Spleen (tissue), 7 donors: Measurements from ENCODE around the gene BTAF1.

ENCODE experiments used
- CTCF ChIP-seq, 11 experiments: fragments of 200-600 bp in 7 of 11; fragments of 450-650 bp in 4 of 11; sonication (generic) in 4 of 11; IDR thresholded peaks in 8 of 11; conservative IDR thresholded peaks in 3 of 11; 1 replicate in 7 of 11; 2 replicates in 4 of 11; pipeline versions ENCODE4 v1.4.0 to v1.8.0; 2016 to 2021; ENCODE audit warnings: antibody characterized with exemption in 11 of 11, inconsistent platforms in 4 of 11, mild to moderate bottlenecking in 1 of 11
- POLR2A ChIP-seq, 3 donors: fragments of 450-650 bp; IDR thresholded peaks; one replicate each; pipeline ENCODE4 v1.5.1; 2017; ENCODE audit warnings: antibody characterized with exemption in 3 of 3, mild to moderate bottlenecking in 1 of 3
- POLR2AphosphoS5 ChIP-seq, 3 donors: sonication (generic); formaldehyde crosslinking; IDR thresholded peaks; one replicate each; pipeline ENCODE4 v1.5.1; 2017; ENCODE audit warnings: antibody characterized with exemption in 3 of 3
- donor health status: DM: no; HTN: no; CAD: no; lungs with moderate emphysema.
- donor health status: DM: no; HTN: no; CAD: no.
- donor health status: DM: no; HTN: no; CAD: no.

GRCh38 chr10:92068900-92069299, 145.3 kb downstream of the BTAF1 start:
- TF ChIP-seq CTCF (IDR thresholded peaks at IDR 0.05 in 8 of 11, conservative IDR thresholded peaks at IDR 0.05 in 3 of 11) (no peak), POLR2AphosphoS5 (IDR thresholded peaks at IDR 0.05) (no peak), POLR2A (IDR thresholded peaks at IDR 0.05) (no peak)
